GM18873 (cell line): ENCODE data around the gene PTPRD.
A peak's percentile ranks its signal among the peaks of the same experiment; 100 is the strongest.

Experiments used
- ATAC-seq: cut with Tn5 transposase; IDR thresholded peaks from one replicate; pipeline ENCODE4 v1.9.1; 2021; ENCODE audit warnings: mild to moderate bottlenecking, moderate library complexity, moderate number of reproducible peaks; ENCODE audit not compliant: unreplicated experiment, low FRiP score

The PTPRD gene

DNA sequence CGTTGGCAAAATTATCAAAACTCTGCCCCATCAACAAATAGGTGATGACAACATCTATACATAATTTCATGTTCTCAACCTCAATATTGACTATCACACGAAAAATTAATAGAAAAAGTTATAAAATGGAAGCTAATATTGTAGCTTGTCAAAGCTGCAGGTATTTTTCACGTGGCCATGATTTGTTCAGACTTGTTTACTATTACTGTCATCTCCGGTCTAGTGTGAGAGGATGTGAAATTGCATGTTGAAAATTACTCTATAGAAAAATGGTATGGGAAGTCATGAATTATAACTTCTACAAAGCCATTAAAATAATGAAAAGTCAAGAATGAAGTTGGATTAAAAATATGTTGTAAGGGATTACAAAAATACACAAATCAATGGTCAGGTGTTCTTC, 385.8 kb downstream of the PTPRD start:
- ATAC-seq = no peak

- ATAC-seq = no peak
Measured at GRCh38 chr9:10212702-10213101, 400.1 kb downstream of the PTPRD start.

DNA sequence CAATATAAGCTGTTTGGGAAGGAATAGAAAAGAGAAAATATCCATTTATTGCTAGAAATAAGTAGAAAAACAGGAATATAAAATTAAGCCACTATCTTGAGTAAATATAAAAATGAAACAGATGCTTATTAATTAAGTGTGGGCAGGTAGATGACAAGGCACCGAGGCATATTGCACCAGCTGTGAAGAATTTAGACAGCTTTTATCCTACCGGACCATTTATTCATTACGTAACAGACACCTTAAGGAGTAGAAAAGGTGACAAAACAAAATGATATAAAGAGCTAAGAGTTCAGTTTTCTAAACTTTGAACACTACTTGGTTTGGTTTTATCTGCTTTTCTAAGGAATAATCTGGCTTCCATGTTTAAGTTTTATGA, 404.1 kb downstream of the PTPRD start:
- no peak for ATAC-seq

DNA sequence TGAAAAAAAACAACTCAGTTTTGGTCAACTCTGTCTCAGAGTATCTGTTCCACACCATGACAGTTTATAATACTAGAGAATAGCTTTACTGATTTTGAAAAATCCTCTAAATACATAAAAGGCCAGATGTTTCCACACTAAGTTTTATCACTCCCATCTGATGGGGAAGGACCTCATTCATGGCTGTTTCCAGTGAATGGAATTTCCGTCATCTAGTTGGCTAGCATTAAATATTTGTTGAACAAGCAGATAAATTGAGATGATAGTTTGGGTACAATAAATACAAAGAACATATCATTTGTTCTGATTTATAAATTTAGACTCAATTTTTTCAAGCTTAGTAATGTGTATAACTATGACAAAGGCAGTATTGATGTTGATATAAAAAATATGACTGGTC, 408.5 kb downstream of the PTPRD start:
- no peak for ATAC-seq

DNA sequence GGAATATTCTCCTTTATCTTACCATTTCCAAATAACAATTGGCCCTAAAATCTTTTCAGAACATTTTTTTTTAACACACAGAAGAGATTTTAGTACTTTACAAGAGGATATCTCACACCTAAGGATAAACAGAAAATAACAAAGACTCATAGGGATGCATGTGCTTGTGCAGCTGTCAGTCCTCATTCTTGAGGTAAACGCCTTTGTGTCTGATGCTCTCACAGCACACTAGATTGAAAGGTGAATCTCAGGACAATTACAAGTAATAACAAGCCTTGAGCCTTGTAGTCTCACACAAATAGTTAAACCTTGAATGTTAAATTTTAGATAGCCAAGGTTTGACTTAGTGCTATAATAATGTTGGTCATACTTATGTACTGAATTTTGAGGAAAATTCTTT, 439.2 kb downstream of the PTPRD start:
- no peak for ATAC-seq

DNA sequence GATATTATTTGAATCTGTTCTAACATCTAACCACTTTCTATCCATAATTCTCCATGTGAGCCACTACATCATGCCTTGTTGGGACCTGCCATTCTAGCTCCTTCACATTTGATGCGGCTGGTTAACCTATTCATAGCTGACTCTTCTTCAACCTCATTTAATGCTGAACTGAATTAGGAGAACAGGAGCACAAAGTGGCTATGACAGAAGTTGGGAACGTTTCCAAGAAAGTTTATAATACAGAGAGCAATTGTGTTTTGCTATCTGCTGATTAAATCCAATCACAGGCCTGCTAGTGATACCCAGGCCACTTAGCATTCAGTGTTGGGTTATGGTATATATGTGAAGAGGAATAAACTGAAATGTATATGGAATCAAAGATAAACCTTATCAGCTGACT, 440.3 kb downstream of the PTPRD start:
- no peak for ATAC-seq

GRCh38 chr9:10168241-10168640, 444.6 kb downstream of the PTPRD start:
- ATAC-seq = no peak

- ATAC-seq = no peak
Measured at GRCh38 chr9:10148796-10149195, 464.0 kb downstream of the PTPRD start.

- no peak for ATAC-seq
Measured at GRCh38 chr9:10146517-10147331, 466.1 kb downstream of the PTPRD start.

DNA sequence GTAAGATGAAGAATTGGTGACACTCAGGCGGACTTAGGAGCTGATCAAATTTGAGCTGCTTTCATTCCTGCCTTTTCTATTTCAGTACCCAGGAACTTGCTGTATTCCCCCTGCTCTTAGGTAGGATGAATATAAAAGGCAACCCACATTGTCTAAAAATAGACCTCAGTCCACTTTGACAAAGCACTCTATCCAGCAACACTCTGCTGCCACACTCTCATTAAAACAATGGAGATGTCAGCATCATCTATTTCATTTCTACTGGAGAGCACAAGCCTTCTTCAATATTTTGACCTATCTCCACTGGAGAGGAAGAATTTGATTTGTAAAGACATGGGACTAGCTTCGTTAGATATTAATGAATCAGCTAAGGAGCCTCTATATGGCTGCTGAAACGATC, 468.4 kb downstream of the PTPRD start:
- ATAC-seq = no peak

- ATAC-seq = no peak
Measured at GRCh38 chr9:10135553-10135952, 477.2 kb downstream of the PTPRD start.

DNA sequence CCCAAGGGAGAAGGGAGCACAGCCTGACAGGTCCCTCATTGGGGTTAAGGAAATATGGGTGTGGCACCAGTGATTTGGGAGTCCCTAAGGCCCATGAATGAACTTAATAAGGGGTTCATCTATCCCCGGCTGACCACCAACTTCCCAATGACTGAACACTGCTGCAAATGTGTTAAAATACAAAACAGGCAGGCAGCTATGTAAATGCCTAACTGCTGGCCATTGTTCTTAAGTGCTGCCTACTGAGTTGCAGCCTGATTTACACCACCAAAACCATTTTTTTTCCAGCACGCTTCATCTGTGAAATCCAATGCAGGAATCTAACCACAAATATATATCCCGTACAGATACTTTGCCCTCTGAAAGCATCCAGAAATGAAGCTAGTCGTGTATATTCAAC, 478.5 kb downstream of the PTPRD start:
- no peak for ATAC-seq

DNA sequence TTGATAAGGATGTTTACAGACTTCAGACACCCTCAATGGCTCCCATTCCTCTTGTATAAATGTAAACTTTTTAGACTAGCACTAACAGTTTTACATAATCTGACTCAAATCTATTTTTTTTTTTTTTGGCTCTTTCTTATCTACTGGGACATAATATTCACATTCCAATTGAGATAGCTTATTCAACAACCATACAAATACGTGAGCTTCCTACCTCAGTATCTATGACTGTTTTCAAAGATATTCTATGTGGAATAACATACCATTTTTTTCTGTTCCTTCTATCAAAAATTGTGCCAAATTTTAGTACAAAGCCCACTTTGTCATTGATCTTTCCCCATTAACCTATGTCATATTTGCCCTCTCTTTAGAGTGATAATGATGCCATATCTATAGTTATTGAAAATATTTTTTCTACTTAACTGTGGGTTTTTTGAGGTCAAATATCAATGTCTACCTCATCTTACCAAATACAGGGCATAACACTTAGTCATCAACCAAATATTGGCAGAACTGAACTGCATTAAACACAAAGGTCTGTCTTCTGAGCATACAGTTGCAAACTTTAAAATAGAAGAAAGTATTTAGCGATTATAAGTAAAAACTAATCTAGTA, 482.6 kb downstream of the PTPRD start:
- no peak for ATAC-seq

DNA sequence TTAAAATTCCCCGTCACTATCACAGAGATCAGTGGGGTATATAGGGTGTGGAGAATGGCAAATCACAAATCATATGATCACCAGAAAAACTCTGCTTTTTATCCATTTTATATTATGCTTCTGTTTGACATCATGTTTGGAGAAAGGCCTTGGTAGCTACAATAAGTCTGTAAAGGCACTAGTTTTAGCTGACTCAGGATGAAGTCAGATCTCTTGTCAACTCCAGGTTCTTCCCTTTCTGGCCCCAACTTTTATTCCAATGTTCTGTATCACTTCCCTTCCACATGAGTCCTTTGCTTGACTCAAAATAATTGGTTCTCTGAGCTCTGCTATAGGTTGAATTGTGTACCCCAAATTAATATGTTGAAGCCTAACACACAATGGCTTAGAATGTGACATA, 484.9 kb downstream of the PTPRD start:
- ATAC-seq = no peak

GRCh38 chr9:10112798-10113197, 500.0 kb downstream of the PTPRD start:
- no peak for ATAC-seq

GRCh38 chr9:10112070-10112469, 500.7 kb downstream of the PTPRD start:
- no peak for ATAC-seq

DNA sequence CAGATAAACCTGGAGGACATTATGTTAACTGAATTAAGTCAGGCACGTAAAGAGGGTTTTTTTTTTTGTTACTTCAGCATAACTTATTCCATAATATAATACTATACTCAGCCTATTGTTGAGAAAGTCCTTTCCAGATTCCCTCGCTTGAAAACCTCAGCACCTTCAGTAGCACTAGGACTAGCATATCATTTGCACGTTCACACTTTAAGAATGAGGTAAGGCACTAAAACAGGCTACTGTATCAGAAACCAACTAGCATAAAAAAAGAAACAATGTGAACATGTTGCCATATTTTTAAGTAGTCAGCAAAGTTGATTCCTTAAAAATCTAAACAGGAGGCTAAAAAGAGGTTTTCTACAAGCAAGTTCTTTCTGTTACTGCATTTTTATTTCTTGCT, 504.0 kb downstream of the PTPRD start:
- no peak for ATAC-seq

DNA sequence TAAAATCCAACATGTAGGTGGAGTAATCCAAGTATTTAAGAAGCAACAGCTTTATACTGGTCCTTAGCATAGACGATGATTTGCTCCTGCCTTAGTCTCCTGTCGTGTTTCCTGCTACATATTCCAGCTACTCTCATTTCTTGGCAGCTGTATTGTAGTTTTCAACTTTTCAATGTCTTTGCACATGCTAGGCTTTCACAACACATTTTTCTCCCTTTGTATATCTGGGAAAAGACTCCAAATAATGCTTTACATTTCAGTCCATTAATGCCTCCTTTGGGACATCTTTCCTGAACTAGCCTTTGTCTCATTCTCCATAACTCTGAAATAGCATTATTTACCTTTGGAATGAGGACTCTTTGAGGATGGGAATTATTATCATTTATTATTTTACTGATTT, 508.0 kb downstream of the PTPRD start:
- no peak for ATAC-seq

DNA sequence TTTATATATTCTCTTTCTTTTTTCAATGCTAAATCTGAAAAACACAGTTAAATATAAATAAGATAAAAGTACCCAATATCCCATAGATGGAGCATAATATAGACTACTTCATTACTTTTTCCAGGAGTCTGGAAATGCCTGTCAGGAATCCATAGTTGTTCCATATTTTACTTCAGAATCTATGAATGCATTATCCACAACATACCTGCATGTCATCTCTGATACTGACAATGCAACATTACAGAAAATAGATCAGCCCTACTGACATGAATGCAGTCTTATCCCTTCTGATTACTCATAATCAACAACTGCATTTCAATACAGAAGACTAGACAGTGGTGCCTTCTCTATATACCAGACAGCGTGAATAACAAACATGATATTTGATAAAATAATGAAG, 517.6 kb downstream of the PTPRD start:
- ATAC-seq = no peak

DNA sequence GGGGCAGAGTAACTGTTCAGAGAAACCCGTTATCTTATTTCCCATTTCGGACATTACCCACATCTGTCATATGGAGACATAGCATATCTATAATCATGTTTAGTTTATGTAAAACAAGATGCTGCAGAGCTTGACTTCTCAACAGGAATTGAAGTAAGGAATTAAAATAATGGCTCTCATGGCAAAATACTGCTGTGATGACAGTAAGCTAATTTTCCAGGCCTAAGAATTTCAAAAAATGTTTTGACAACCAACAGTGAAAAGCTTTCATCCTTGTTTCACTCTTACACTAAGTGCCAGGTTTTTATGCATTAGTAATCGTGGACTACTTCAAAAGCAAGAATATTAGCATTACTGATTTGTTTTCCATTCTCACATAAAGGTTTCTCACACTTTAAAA, 518.2 kb downstream of the PTPRD start:
- ATAC-seq = no peak

- peak; percentile 9 for ATAC-seq
Measured at GRCh38 chr9:10080012-10080411, 532.8 kb downstream of the PTPRD start.

GRCh38 chr9:10079284-10079964, 533.4 kb downstream of the PTPRD start:
- peak; percentile 73 for ATAC-seq
